Erythroblast (primary cell): Measurements from ENCODE around the gene TPST1.

Experiments used
- GATA1 ChIP-seq: IDR thresholded peaks from 2 replicates; pipeline ENCODE4 v1.6.1; 2011; ENCODE audit warnings: low read depth, mild to moderate bottlenecking, control low read depth, low read length, moderate library complexity
- POLR2A ChIP-seq: IDR thresholded peaks from 2 replicates; pipeline ENCODE4 v1.6.1; 2011; ENCODE audit warnings: mild to moderate bottlenecking, low read length

DNA sequence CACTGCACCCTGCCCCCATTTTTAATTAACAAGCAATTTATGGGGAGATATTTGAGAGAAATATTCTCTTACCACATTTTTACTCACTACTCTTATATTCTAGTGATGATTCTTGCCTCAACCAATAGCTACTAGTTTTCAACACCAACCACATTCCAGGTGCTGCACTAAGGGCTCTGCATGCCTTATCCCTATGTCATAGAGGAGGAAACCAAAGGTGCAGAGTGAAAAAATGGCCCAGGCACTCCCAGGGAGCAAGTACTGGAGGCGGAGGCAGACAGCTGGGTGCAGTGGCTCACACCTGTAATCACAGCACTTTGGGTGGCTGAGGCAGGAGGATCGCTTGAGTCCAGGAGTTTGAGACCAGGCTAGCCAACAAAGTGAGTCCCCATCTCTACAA, 35.5 kb upstream of the TPST1 start:
- TF ChIP-seq POLR2A: no peak
- TF ChIP-seq GATA1: no peak
